HepG2 (cell line): ENCODE data around the gene AMIGO1. TPM values are rescaled to one million over a fixed set of nuclear protein-coding genes. Genes with fewer than 3 reads are reported as not detected.

Experiments
- ATAC-seq: fragments of 200-7000 bp; cut with Tn5 transposase; 3 replicates; pipeline ENCODE4 v1.9.1; 2020; ENCODE audit warnings: mild to moderate bottlenecking, moderate library complexity
- BruUV-seq: library from RNA; stranded (reverse); fragments of 400-500 nt; replicated peaks from 2 replicates; lab custom pipeline; 2021; lab: Mats Ljungman, UMichigan
- CTCF ChIA-PET: fragments of 300-600 bp; formaldehyde crosslinking; extraction: SDS; loops from one replicate; lab custom pipeline; 2021; ENCODE audit warnings: low total read pairs, inconsistent platforms, low intra/inter-chr PET ratio; lab: Yijun Ruan, JAX
- POLR2A ChIA-PET: fragments of 350-600 bp; sonication (Branson Sonifier 250); formaldehyde crosslinking; loops from one replicate; lab custom pipeline; 2020; ENCODE audit warnings: antibody characterized with exemption, inconsistent platforms; lab: Yijun Ruan, JAX
- DNase-seq: peaks from one replicate; pipeline ENCODE4 v3.0.0-alpha.2; 2015; ENCODE audit warnings: low spot score
- FAIRE-seq: peaks from 3 replicates; lab custom pipeline; 2011; peaks lifted over from hg19 to GRCh38; lab: Jason Lieb, UNC
- H2AFZ ChIP-seq: one replicate; pipeline ENCODE4 v1.6.1; 2011; ENCODE audit warnings: low read length, inconsistent platforms
- H3K27ac ChIP-seq: fragments of 300-600 bp; 3 replicates; pipeline ENCODE4 v1.8.0; 2011; ENCODE audit warnings: mixed run types, mild to moderate bottlenecking, mixed read lengths, low read length, inconsistent platforms; ENCODE audit not compliant: insufficient read depth; ENCODE audit errors: extremely low read length
- H3K27me3 ChIP-seq, 2 experiments: fragments of 200-600 bp in 1 of 2; 2 replicates in 1 of 2; 3 replicates in 1 of 2; pipeline versions ENCODE4 v1.6.0 to v1.8.0; 2011; ENCODE audit warnings: low read length in 2 of 2, mild to moderate bottlenecking in 2 of 2, moderate library complexity in 2 of 2, inconsistent platforms in 1 of 2; ENCODE audit not compliant: insufficient read depth in 2 of 2, control insufficient read depth in 1 of 2
- H3K36me3 ChIP-seq, 2 experiments: fragments of 200-600 bp in 1 of 2; replicated peaks in 1 of 2; 2 replicates in 1 of 2; 3 replicates in 1 of 2; pipeline versions ENCODE4 v1.5.1 to v1.8.0; 2011; ENCODE audit warnings: low read length in 2 of 2, inconsistent platforms in 1 of 2; ENCODE audit not compliant: insufficient read depth in 2 of 2, control insufficient read depth in 1 of 2
- H3K4me1 ChIP-seq: 2 replicates; pipeline ENCODE4 v1.5.1; 2012; ENCODE audit warnings: low read length, inconsistent platforms; ENCODE audit not compliant: insufficient read depth
- H3K4me2 ChIP-seq: 2 replicates; pipeline ENCODE4 v1.6.0; 2011; ENCODE audit warnings: low read depth, low read length, inconsistent platforms
- H3K4me3 ChIP-seq, 3 experiments: fragments of 200-600 bp in 1 of 3; sonication (generic), shearing (Covaris generic) in 1 of 3; replicated peaks in 1 of 3; 2 replicates each; pipeline ENCODE4 v1.5.1; 2011 to 2016; ENCODE audit warnings: low read length in 3 of 3, inconsistent platforms in 2 of 3, low read depth in 2 of 3, mild to moderate bottlenecking in 2 of 3, control low read depth in 1 of 3, mixed read lengths in 1 of 3; ENCODE audit not compliant: insufficient read depth in 1 of 3
- H3K79me2 ChIP-seq: one replicate; pipeline ENCODE4 v1.6.1; 2011; ENCODE audit warnings: low read length, inconsistent platforms; ENCODE audit not compliant: insufficient read depth
- H3K9ac ChIP-seq: 2 replicates; pipeline ENCODE4 v1.6.0; 2011; ENCODE audit warnings: mild to moderate bottlenecking, low read depth, low read length, inconsistent platforms; ENCODE audit not compliant: insufficient read depth
- H3K9me3 ChIP-seq: 2 replicates; pipeline ENCODE4 v1.5.1; 2012; ENCODE audit warnings: mild to moderate bottlenecking, low read length
- H4K20me1 ChIP-seq: 2 replicates; pipeline ENCODE4 v1.6.0; 2011; ENCODE audit warnings: inconsistent platforms, mild to moderate bottlenecking, low read length, moderate library complexity; ENCODE audit not compliant: insufficient read depth
- ARNT ChIP-seq: fragments of 450-650 bp; IDR thresholded peaks from 2 replicates; pipeline ENCODE4 v1.6.1; 2017
- EED ChIP-seq: sonication (generic); formaldehyde crosslinking; IDR thresholded peaks from 2 replicates; pipeline ENCODE4 v1.5.0; 2020; ENCODE audit warnings: mild to moderate bottlenecking, missing genetic modification reagents
- GATAD1 ChIP-seq: IDR thresholded peaks from 2 replicates; pipeline ENCODE4 v1.6.1; 2016; ENCODE audit warnings: missing genetic modification reagents, missing compliant biosample characterization
- KLF9 ChIP-seq: IDR thresholded peaks from 2 replicates; pipeline ENCODE4 v1.6.1; 2016; ENCODE audit warnings: low read depth
- LCORL ChIP-seq, 2 experiments: fragments of 450-650 bp in 1 of 2; sonication (generic) in 1 of 2; formaldehyde crosslinking in 1 of 2; IDR thresholded peaks; 2 replicates each; pipeline versions ENCODE4 v1.5.0 to v1.6.1; 2017 to 2020; ENCODE audit warnings: antibody characterized with exemption in 1 of 2, missing genetic modification reagents in 1 of 2
- SP5 ChIP-seq: IDR thresholded peaks from 2 replicates; pipeline ENCODE4 v1.6.1; 2016; ENCODE audit warnings: low read depth, borderline replicate concordance
- ZNF260 ChIP-seq: sonication (generic); formaldehyde crosslinking; IDR thresholded peaks from 2 replicates; pipeline ENCODE4 v1.4.0; 2020; ENCODE audit warnings: missing genetic modification reagents, low read depth, mild to moderate bottlenecking, borderline replicate concordance
- ZNF546 ChIP-seq: sonication (generic); formaldehyde crosslinking; conservative IDR thresholded peaks from 2 replicates; pipeline ENCODE4 v1.8.1; 2023; ENCODE audit warnings: mild to moderate bottlenecking, missing genetic modification reagents
- ZNF549 ChIP-seq: sonication (generic); formaldehyde crosslinking; IDR thresholded peaks from 2 replicates; pipeline ENCODE4 v1.5.0; 2020; ENCODE audit warnings: missing genetic modification reagents
- ZNF562 ChIP-seq: sonication (generic); formaldehyde crosslinking; IDR thresholded peaks from 2 replicates; pipeline ENCODE4 v1.8.0; 2022; ENCODE audit warnings: missing genetic modification reagents, borderline replicate concordance
- WGBS: methylation state at CpG from one replicate; pipeline ENCODE4 v1.1.6; 2017; ENCODE audit warnings: low lambda C conversion rate; 5-methylcytosine and 5-hydroxymethylcytosine counted together
- in situ Hi-C: cut with HindIII; loops from 2 replicates; pipeline ENCODE4 v1.10.0; 2017; ENCODE audit warnings: low pct_unique_long_range_greater_than_20kb; ENCODE audit not compliant: extremely low pct_ligation_motif_present
- intact Hi-C: fragments of 100-400 bp; cut with micrococcal nuclease; formaldehyde crosslinking; loops from one replicate; pipeline ENCODE4 v1.10.0; 2022; ENCODE audit not compliant: unreplicated experiment
- polyA plus RNA-seq, 8 experiments: library from polyadenylated mRNA; depleted of rRNA in 3 of 8; stranded (reverse) in 7 of 8; unstranded in 1 of 8; fragments of >200 nt; fragmentation: Illumina TruSeq in 4 of 8; extraction: Trizol in 4 of 8; gene quantifications; 2 replicates each; pipeline versions ENCODE4 v1.2.1 to v1.2.3, GENCODE V29; 2011 to 2016; ENCODE audit warnings: low read depth in 4 of 8, missing spikeins in 1 of 8, mixed read lengths in 1 of 8; ENCODE audit not compliant: insufficient read depth in 1 of 8
- total RNA-seq, 5 experiments: library from RNA; depleted of rRNA; stranded (reverse); fragments of >200 nt; fragmentation: Illumina TruSeq; extraction: Trizol; gene quantifications; 2 replicates each; pipeline ENCODE4 v1.2.3, GENCODE V29; 2016; ENCODE audit warnings: low read depth in 1 of 5

Gene AMIGO1
- total and polyA plus RNA-seq, 2 of the 13 experiments (the other 11 are each of a cell fraction or from before 2014, with no cell fraction given): 0.40 to 1.3 TPM

DNA sequence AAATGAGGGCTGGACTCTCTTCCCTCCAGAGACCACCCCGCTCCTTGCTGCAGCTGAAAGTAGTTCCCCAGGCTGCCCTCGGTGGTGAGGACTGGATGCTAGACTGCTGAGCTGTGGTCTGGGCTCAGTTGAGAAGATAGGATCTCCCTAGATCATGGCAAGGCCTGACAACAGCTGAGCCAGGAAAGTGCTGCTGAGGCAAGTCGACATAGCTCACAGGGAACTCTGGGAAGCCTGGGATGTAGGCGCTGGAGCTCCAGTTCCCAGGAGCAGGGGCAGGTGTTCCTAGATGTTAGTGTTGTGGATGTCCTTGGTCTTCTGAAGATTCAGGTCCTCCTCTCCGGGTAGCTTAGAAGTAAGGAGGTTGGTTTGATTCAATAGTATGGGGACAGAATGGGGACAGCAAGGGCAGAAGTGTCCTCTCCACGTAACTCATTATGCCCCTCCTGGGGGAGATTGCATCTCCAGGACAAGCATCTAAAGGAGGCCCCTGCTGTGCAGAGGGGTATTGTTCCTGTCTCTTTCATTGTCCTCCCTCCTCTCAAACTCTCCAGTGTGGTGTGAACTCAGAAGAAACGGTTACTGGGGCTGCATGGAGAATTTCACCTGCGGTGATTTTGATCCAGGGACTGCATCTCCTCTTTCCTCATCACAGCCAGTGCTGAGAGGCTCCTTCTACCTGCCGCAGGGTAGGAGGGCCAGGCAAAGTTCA is 11.9 kb downstream of the AMIGO1 start:
- no peaks in the 10 kb centered on the region for H3K27me3 ChIP-seq
- ChIA-PET CTCF (interaction anchor here (5.1 kb wide), 1 partner anchor 35 kb away, joined by 81 read pairs; no protein-coding TSS in a partner anchor), POLR2A (no interaction called here)
- no peak overlapping the region for H3K4me3 ChIP-seq
- 86% methylated on average over 7 of the region's 9 CpGs for WGBS
- intact Hi-C loops (loop anchor here (1.0 kb wide), 1 partner anchor 35 kb away; no protein-coding TSS in a partner anchor), in situ Hi-C loops (no loop called here)
- H3K36me3 ChIP-seq: peaks cover 2 to 6% of the 10 kb centered on the region in 2 experiments; a peak in 2 of 5 replicates
- H3K9ac ChIP-seq: no peak overlapping the region
- no TSS peak for BruUV-seq
- FAIRE-seq (no peak), ATAC-seq (no peak)
- TF ChIP-seq LCORL (IDR thresholded peaks at IDR 0.05): no peak
- no peak for TF ChIP-seq LCORL (CRISPR knock-in tag; IDR thresholded peaks at IDR 0.05)
- TF ChIP-seq KLF9 (CRISPR knock-in tag): no peak
- TF ChIP-seq ZNF260 (CRISPR knock-in tag): no peak
- no peak for TF ChIP-seq SP5 (CRISPR knock-in tag)
- TF ChIP-seq ZNF562 (CRISPR knock-in tag): no peak
- TF ChIP-seq GATAD1 (CRISPR knock-in tag): no peak
- no peak for TF ChIP-seq ARNT
- TF ChIP-seq ZNF546 (CRISPR knock-in tag): no peak
- TF ChIP-seq ZNF549 (CRISPR knock-in tag): no peak
- no peak for TF ChIP-seq EED (CRISPR knock-in tag)
- TF ChIP-seq, all 625 proteins: peak for 0
- no peak overlapping the region for H3K4me2 ChIP-seq
- peaks cover 18% of the 10 kb centered on the region for H3K4me1 ChIP-seq
- no peaks in the 10 kb centered on the region for H4K20me1 ChIP-seq
- H3K27ac ChIP-seq: no peak overlapping the region
- no peaks in the 10 kb centered on the region for H3K79me2 ChIP-seq
- no peak for DNase-seq
- H2AFZ ChIP-seq: no peak overlapping the region
- H3K9me3 ChIP-seq: no peaks in the 10 kb centered on the region
